ENCODE results near the gene GAL3ST1.

Gene GAL3ST1

DNA sequence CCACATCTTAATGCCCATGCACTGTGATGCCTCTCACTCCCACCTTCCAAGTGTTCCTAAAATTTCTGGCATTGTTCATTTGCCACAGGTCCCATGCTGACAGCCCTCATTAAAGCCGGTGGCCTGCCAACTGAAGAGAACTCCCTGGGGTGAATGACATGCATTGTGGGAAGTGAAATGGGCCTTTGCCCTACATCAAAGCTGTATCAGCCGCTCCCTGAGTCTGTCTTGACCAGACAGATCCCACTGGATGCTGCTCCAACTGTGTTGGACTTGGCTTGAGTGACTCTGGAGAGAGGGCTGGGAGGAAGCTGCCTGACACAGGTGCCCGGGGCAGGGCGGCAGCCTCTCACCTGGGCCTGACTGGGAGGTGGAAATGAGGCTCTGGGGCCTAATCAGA is 60.2 kb downstream of the GAL3ST1 start:
- H3K27ac Mint-ChIP-seq: no peak overlapping the region
- no peaks in the 10 kb centered on the region for H3K9me3 Mint-ChIP-seq (ENCODE audit: low read depth)
- no peak overlapping the region for H3K4me3 Mint-ChIP-seq
- H3K36me3 Mint-ChIP-seq: no peaks in the 10 kb centered on the region
- peaks cover 2% of the 10 kb centered on the region for H3K27me3 Mint-ChIP-seq
- H3K4me1 Mint-ChIP-seq (ENCODE audit: low read depth): no peaks in the 10 kb centered on the region

DNA sequence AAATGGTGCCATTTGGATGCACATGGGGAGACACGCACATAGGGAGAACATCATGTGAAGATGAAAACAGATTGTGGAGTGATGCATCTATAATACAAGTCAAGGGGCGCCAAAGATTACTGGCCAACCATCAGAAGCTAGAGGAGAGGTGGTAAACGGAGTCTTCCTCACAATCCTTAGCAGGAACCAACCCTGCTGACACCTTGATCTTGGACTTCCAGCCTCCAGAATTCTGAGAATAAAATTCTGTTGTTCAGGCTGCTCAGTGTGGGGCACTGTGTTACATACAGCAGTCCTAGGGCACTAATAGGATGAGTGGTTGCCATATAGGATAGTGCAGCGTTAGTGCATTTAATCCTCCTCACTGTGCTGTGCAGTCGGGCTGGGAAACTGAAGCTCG is 61.0 kb downstream of the GAL3ST1 start:
- Mint-ChIP-seq H3K27ac (no peak overlapping the region), H3K36me3 (no peaks in the 10 kb centered on the region), H3K27me3 (peaks cover 2% of the 10 kb centered on the region), H3K4me1 (ENCODE audit: low read depth) (no peaks in the 10 kb centered on the region), H3K9me3 (ENCODE audit: low read depth) (no peaks in the 10 kb centered on the region), H3K4me3 (no peak overlapping the region)

DNA sequence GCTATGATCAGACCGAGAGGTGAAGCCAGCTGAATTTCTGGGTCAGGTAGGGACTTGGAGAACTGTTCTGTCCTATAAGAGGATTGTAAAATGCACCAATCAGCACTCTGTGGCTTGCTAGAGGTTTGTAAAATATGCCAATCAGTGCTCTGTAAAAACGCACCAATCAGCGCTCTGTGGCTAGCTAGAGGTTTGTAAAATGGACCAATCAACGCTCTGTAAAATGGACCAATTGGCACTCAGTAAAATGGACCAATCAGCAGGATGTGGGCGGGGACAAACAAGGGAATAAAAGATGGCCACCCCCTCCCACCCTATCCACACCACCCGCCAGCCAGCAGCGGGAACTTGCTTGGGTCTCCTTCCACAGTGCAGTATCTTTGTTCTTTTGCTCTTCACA is 62.6 kb downstream of the GAL3ST1 start:
- no peaks in the 10 kb centered on the region for H3K9me3 Mint-ChIP-seq (ENCODE audit: low read depth)
- peaks cover 4% of the 10 kb centered on the region for H3K27me3 Mint-ChIP-seq
- H3K4me1 Mint-ChIP-seq (ENCODE audit: low read depth): no peaks in the 10 kb centered on the region
- H3K36me3 Mint-ChIP-seq: no peaks in the 10 kb centered on the region
- no peak overlapping the region for H3K27ac Mint-ChIP-seq
- H3K4me3 Mint-ChIP-seq: no peak overlapping the region

DNA sequence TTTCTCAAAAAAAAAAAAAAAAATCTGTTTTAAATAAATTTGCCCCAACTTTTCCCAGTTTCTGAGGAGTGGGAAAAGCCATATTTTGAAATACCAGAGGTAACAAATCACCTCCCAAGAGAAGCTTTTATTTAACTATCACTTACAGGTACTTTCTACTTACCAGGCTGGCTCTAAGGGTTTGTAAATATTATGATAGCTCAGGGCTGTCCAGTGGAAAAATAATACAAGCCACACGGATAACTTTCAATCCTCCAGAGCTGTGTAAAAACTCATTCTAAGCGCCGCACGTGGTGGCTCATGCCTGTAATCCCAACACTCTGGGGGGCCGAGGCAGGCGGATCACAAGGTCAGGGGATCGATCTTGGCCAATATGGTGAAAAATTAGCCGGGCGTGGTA is 63.4 kb downstream of the GAL3ST1 start:
- peaks cover 7% of the 10 kb centered on the region for H3K27me3 Mint-ChIP-seq
- H3K4me1 Mint-ChIP-seq (ENCODE audit: low read depth): no peaks in the 10 kb centered on the region
- no peak overlapping the region for H3K27ac Mint-ChIP-seq
- H3K4me3 Mint-ChIP-seq: no peak overlapping the region
- no peaks in the 10 kb centered on the region for H3K36me3 Mint-ChIP-seq
- H3K9me3 Mint-ChIP-seq (ENCODE audit: low read depth): no peaks in the 10 kb centered on the region

DNA sequence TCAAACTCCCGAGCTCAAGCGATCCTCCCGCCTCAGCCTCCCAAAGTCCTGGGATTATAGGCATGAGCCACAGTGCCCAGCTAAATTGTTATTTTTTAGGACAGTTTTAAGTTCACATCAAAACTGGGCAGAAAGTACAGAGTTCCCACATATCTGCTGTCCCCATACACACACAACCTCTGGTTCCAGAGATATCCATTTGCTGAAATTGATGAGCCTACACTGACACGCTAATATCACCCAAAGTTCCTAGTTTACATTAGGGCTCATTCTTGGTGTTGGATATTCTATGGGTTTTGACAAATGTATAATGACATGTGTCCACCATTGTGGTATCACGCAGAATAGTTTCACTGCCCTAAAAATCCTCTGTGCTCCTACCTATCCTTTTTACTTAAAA is 66.2 kb downstream of the GAL3ST1 start:
- no peak overlapping the region for H3K4me3 Mint-ChIP-seq
- H3K4me1 Mint-ChIP-seq (ENCODE audit: low read depth): no peaks in the 10 kb centered on the region
- H3K27me3 Mint-ChIP-seq: peaks cover 16% of the 10 kb centered on the region
- H3K36me3 Mint-ChIP-seq: no peaks in the 10 kb centered on the region
- no peak overlapping the region for H3K27ac Mint-ChIP-seq
- H3K9me3 Mint-ChIP-seq (ENCODE audit: low read depth): no peaks in the 10 kb centered on the region

DNA sequence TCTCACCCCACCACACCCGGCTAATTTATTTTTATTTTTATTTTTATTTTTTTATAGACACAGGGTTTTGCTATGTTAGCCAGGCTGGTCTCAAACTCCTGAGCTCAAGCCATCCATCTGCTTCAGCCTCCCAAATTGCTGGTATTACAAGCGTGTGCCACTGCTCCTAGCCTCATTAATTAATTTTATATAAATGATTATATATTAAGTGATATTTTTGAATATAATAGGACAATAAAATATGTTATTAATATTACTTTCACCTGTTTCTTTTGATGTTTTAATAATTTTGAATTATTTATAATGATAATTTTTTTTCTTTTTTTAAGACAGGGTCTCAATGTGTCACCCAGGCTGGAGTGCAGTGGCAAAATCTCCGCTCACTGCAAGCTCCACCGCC is 66.8 kb downstream of the GAL3ST1 start:
- H3K4me1 Mint-ChIP-seq (ENCODE audit: low read depth): no peaks in the 10 kb centered on the region
- no peaks in the 10 kb centered on the region for H3K9me3 Mint-ChIP-seq (ENCODE audit: low read depth)

DNA sequence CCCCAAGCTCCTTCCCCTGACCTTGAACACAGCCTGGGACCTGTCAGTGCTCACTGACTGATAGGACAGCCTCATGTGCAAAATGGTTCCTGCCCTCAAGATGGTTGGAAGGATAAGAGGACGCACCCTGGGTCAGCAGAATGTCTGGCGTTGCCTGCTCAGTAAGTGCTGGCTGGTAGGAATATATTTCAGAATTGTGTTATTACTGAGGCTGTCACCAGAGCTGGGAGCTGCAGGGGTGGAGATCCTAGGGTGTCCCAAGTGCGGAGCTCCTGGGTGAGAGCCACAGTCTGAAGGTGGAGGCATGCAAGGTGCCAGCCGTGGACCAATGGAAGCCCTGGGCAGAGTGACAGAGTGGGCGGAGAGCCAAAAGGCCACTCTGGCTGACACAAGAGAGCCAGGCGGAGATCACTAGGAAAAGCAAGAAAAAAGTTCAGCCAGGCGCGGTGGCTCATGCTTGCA is 67.9 kb downstream of the GAL3ST1 start:
- Mint-ChIP-seq H3K27me3 (peaks cover 18% of the 10 kb centered on the region), H3K4me1 (ENCODE audit: low read depth) (no peaks in the 10 kb centered on the region), H3K9me3 (ENCODE audit: low read depth) (no peaks in the 10 kb centered on the region), H3K27ac (no peak overlapping the region), H3K36me3 (no peaks in the 10 kb centered on the region), H3K4me3 (no peak overlapping the region)

More for the DNA sequence above, 66.8 kb downstream of the GAL3ST1 start:
- Mint-ChIP-seq H3K4me3 (no peak overlapping the region), H3K27me3 (peaks cover 18% of the 10 kb centered on the region), H3K36me3 (no peaks in the 10 kb centered on the region), H3K27ac (no peak overlapping the region)
